GM21825 (cell line): ENCODE results near the gene CDK19.
A peak's percentile ranks its signal among the peaks of the same experiment; 100 is the strongest.
"Not testable (repeated sequence)": the region's sequence is repeated elsewhere in the genome, so short reads cannot be mapped to it uniquely, and the experiment has no call there.

ENCODE experiments used
- ATAC-seq: cut with Tn5 transposase; IDR thresholded peaks from one replicate; pipeline ENCODE4 v1.9.1; 2021; ENCODE audit warnings: mild to moderate bottlenecking, moderate library complexity; ENCODE audit not compliant: unreplicated experiment

Gene CDK19

GRCh38 chr6:110815411-110816409, at the start of gene CDK19:
CDK19 (minus strand) TSS chr6:110815469; CDS start chr6:110815136, 333 bp downstream.
- peak; percentile 64 for ATAC-seq

- no peak for ATAC-seq
These were observed 49.6 kb upstream of the CDK19 start for GRCh38 chr6:110864824-110865223.

GRCh38 chr6:110859335-110859792, 44.1 kb upstream of the CDK19 start:
- no peak for ATAC-seq

GRCh38 chr6:110858562-110859214, 43.4 kb upstream of the CDK19 start:
- ATAC-seq: no peak

GRCh38 chr6:110858016-110858415, 42.7 kb upstream of the CDK19 start:
- no peak for ATAC-seq

GRCh38 chr6:110856296-110856695, 41.0 kb upstream of the CDK19 start:
- ATAC-seq: no peak

GRCh38 chr6:110853754-110854477, 38.6 kb upstream of the CDK19 start:
- no peak for ATAC-seq

- ATAC-seq: no peak
These were observed 37.5 kb upstream of the CDK19 start for GRCh38 chr6:110852773-110853172.

- ATAC-seq: no peak
These were observed 34.5 kb upstream of the CDK19 start for GRCh38 chr6:110849781-110850180.

- ATAC-seq: no peak
These were observed 26.0 kb upstream of the CDK19 start for GRCh38 chr6:110841266-110841665.

- ATAC-seq: not testable (repeated sequence)
These were observed 20.5 kb upstream of the CDK19 start for GRCh38 chr6:110835751-110836150.

GRCh38 chr6:110833831-110834230, 18.6 kb upstream of the CDK19 start:
- ATAC-seq: no peak

- ATAC-seq: no peak
These were observed 16.1 kb upstream of the CDK19 start for GRCh38 chr6:110831405-110831804.

GRCh38 chr6:110828396-110828795, 13.1 kb upstream of the CDK19 start:
- ATAC-seq: no peak

- ATAC-seq: no peak
These were observed 11.2 kb upstream of the CDK19 start for GRCh38 chr6:110826236-110827129.

- ATAC-seq: no peak
These were observed 7.9 kb upstream of the CDK19 start for GRCh38 chr6:110823146-110823545.

GRCh38 chr6:110822249-110822648, 7.0 kb upstream of the CDK19 start:
- no peak for ATAC-seq

- ATAC-seq: no peak
These were observed 1.4 kb upstream of the CDK19 start for GRCh38 chr6:110816677-110817076.

GRCh38 chr6:110815015-110815410, 256 bp downstream of the CDK19 start:
- no peak for ATAC-seq
